GM13977 (cell line): ENCODE data around the gene LPP.

Experiments used
- DNase-seq: peaks from one replicate; pipeline ENCODE4 v3.0.0; 2012; ENCODE audit warnings: low spot score
- in situ Hi-C: fragments of 300-500 bp; cut with MboI; formaldehyde crosslinking; loops from one replicate; pipeline ENCODE4 v1.12.0; 2022; ENCODE audit warnings: low sequenced_read_pairs, low pct_unique_long_range_greater_than_20kb, mixed read lengths, inconsistent platforms; ENCODE audit not compliant: unreplicated experiment
- TF ChIP-seq, protein P1 (sequence below): IDR thresholded peaks from 2 replicates; pipeline ENCODE4 v1.5.1; 2012; ENCODE audit warnings: mild to moderate bottlenecking, control low read depth; ENCODE audit not compliant: insufficient read depth; ENCODE audit errors: extremely low read depth, missing control alignments

LPP gene

DNA sequence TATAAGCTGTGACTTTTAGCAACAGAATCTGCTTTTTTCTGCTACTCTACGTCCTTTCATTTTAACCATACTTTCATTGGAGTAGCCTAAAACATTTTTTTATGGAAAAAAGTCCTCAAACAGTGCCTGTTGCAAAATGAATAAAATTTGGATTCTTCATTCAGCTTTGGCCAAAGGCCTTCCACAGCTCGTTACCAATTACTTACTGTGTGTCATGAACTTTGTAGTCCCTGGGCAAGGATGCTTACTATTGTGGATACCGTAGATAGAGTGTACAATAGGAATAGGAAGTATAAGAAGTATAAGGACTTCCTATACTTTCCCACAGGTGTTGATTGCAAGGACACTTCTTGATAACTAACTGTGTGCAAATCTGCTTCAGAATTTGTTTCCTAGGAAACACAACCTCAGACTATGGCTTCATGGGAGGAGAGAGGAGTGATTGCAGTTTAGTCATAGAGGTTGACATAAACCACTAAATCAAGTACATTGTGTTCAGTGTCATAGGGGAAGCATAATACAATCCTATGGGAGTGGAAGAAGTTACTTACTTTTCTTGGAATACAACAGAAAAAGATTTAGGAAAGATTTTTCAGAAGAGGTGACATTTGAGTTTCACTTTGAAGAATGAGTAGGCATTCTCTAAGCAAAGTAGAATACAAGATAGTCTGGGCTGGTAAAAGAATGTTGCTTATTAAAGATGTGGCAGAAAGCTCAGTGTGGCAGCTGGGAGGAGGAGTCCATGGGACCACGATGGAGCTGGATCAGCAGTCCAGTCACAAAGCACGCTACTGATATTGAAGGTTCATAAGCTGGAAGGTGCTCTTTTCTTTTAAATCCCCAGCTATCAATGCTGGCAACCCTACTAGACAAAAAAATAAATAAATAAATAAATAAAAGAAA lies 708.1 kb downstream of the LPP start:
- no peak for DNase-seq
- in situ Hi-C loops = no loop called here
- TF ChIP-seq, protein P1, sequence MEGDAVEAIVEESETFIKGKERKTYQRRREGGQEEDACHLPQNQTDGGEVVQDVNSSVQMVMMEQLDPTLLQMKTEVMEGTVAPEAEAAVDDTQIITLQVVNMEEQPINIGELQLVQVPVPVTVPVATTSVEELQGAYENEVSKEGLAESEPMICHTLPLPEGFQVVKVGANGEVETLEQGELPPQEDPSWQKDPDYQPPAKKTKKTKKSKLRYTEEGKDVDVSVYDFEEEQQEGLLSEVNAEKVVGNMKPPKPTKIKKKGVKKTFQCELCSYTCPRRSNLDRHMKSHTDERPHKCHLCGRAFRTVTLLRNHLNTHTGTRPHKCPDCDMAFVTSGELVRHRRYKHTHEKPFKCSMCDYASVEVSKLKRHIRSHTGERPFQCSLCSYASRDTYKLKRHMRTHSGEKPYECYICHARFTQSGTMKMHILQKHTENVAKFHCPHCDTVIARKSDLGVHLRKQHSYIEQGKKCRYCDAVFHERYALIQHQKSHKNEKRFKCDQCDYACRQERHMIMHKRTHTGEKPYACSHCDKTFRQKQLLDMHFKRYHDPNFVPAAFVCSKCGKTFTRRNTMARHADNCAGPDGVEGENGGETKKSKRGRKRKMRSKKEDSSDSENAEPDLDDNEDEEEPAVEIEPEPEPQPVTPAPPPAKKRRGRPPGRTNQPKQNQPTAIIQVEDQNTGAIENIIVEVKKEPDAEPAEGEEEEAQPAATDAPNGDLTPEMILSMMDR = no peak

DNA sequence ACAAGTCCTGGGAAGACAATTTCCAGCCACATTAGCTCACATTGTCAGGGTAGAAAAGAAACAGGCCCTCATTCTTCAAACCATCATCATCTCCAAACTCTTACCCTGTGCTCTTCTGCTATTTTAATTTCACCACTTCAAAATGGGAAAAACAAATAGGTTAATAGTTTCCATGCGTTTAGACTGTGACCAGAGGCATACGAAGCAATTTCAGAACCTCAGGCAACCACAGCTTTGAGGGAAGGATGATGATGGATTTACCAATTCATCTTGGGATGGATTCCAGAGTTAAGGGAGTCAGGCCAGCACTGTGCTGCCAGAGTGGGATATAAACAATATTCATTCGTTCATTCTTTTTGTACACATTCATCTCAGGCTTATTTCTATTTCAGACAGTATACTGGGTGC lies 710.0 kb downstream of the LPP start:
- DNase-seq = no peak
- in situ Hi-C loops = no loop called here
- TF ChIP-seq, protein P1 = no peak

DNA sequence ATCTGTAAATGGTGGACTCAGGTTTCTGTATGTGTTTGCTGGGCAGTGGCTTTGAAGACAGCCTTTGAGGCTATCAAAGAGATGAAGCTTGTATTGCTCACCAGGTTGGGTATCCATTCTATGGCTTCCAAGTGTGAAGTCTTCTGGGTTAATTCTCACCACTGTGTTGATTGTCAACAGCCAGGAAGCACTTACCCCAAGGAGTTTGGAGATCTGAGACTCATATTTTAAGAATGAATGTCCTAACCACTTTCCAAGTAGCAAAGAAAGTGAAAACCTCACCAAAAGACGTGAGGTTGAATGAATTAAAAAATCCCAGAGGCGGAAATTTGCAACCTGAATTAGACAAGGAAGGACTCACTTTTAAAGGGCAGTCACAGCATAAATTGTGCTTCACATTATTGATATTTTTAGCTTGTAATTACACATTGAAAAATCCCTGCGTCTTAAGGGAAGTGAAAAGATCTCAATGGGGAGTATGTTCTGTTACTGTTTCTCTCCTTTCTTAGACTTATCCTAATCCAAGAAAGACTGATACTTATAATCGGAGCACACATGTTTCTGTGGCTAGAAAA lies 713.8 kb downstream of the LPP start:
- in situ Hi-C loops = no loop called here
- TF ChIP-seq, protein P1 = no peak
- DNase-seq = no peak

DNA sequence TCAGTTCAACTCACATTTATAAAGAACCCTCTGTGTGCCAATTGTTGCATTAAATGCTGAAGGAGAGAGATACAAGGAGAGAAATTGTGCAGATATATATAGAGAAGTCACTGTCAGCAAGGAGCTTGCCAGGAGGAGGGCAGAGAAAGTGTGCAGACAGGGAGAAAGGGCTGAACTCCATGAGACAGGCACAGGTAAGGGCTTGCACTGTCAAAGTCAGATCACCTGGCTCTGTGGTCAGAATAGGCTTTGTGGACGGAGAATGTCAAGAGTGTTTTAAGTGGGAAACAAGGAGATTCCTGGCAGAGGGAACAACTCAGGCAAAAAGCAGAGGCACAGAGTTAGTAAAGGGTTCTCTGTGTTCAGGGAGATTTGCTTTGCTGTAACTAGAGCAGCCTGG lies 714.8 kb downstream of the LPP start:
- no peak for DNase-seq
- in situ Hi-C loops = no loop called here
- TF ChIP-seq, protein P1 = no peak

DNA sequence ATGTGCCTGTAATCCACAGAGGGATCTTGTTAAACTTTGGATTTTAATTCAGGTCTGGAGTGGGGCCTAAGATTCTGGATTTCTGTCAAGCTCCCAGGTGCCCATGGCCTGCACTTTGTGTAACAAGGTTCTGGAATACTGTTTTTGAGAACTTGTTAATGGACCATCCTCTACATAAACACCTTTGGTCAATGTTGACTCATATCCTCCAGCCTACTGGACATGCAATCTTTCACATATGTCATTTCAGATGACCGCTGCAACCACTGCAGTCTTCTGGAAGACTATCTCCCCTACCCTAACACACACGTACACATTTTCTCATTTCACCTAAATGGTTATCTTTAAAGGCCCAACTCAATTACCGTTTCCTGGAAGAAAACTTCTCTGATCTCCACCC lies 715.7 kb downstream of the LPP start:
- DNase-seq = no peak
- in situ Hi-C loops = no loop called here
- TF ChIP-seq, protein P1 = no peak

DNA sequence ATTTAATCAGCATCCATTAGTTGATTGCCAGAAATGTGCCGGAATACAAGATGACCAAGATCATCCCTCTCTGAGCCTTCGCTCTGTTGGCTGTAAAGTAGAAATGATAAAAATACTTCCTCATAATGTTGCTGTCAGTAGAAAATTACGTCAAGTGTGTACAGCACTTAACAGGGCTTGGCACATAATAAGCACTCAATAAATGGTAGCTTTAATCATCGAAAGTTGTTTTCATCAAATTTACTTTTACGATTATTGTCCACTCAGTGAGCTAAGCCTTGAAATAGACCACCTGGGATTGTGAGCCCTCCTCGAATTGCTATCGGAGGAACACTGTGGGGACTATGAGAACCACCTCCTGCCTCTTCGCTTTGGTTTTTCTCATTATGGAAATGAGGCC lies 716.5 kb downstream of the LPP start:
- in situ Hi-C loops = no loop called here
- DNase-seq = no peak
- TF ChIP-seq, protein P1 = no peak
